ENCODE measurements around the gene ANXA5.

ANXA5 gene

DNA sequence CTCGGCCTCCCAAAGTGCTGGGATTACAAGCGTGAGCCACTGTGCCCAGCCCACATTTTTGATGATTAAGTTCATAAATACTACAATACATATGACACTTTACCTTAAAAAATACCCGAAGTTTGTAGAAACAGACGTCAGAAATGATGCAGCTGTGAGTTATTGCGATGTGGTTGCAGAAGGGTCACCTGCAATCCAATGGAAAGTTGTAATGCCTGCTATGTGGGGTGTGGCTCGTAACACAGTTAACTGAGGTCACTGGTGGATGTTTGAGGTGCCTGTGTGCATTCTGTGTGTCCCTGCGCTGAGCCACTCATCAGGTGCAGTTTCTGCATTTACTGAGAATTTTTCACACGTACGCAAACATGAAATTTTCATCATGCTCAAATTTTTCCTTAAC is 64.1 kb downstream of the ANXA5 start:
- DNase-seq: no peak
